ENCODE measurements around the gene CAMK1D. TPM values are rescaled to one million over a fixed set of nuclear protein-coding genes. Genes with fewer than 3 reads are reported as not detected.
A peak's percentile ranks its signal among the peaks of the same experiment; 100 is the strongest.

Gene CAMK1D
- total RNA-seq, 1 donor from 2014 or later: 1.8 TPM

DNA sequence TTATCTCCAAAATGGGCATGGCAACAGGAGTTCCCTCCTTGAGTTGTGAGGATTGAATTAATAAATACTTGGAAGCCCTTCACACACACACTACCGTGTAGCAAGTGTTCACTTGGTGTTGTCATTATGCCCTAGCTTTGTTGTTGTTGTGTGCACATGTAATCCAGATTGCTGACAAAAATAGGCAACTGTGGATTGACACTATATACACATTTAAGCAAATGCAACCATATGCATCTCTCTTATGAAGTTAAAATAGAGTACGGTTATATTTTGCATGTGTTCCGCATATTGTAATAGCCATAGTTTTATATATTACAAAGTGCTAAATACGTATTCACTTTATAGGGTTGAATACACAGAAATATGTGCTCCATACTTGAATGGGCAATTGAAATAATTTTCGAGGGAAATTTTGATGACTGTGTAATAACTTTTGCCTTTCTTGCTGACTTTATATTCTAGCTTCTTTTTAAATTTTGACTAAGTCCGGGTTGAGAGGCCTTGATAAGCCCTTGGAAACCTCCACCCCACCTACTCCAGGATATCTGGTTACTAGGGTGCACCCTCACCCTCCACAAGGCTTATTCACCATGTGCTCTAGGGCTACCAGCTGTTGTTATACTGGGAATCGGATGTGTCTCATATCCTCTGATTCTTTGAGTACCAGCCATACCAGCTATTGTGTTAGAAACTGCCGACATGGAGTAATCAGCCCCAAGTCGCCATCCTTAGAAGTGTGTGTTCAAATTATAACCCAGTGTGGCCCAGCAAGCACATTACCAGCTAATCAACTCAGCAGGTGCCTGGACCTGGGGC lies 265.0 kb downstream of the CAMK1D start:
- Histone ChIP-seq H3K36me3 (ENCODE audit: control insufficient read depth, insufficient read depth, low read length) (no peaks in the 10 kb centered on the region), H3K4me3 (ENCODE audit: low read depth, low read length) (no peak overlapping the region), H3K27me3 (ENCODE audit: control insufficient read depth, insufficient read depth, low read length) (no peaks in the 10 kb centered on the region)
- DNase-seq (ENCODE audit: low read depth) (no peak), FAIRE-seq (no peak)
- no peak for TF ChIP-seq CTCF (IDR thresholded peaks at IDR 0.05; ENCODE audit: insufficient read depth, low read length, severe bottlenecking)

DNA sequence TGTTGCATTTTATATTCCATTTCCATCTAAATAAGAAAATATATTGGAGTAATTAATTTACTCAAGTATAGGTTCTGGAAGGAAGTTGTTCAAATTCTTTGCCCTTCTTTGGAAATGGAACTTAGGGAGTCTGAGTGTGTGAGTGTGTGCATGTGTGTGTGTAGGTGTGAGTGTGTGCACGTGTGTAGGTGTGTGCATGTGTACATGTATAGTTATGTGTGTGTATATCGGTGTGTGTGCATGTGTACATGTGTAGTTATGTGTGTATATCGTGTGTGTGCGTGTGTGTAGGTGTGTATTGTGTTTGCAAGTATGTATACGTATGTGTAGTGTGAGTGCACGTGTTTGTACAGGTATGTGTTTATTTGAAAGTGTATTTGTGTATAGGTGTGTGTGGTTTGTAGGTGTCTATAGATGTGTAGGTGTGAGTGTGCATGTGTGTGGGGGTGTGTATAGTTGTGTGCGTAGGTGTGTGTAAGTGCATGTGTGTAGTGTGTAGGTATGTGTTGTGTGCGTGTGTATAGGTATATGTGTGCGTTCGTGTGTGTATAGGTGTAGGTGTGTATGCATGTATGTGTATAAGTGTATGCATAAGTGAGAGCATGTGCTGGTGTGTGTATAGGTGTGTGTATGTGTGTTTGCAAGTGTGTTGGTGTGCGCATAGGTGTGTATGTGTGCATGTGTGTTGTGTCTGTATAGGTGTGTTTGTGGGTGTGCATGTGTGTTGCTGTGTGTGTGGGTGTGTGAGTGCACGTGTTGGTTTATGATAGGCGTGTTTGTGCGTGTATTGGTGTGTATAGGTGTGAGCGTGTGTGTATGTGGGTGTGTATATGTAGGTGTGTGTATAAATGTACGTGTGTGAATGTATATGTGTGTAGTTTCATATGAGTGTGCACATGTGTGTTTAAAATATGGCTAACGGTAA lies 266.2 kb downstream of the CAMK1D start:
- no peaks in the 10 kb centered on the region for H3K36me3 ChIP-seq (ENCODE audit: control insufficient read depth, insufficient read depth, low read length)
- FAIRE-seq (peak; percentile 79), DNase-seq (ENCODE audit: low read depth) (no peak)
- no peak for TF ChIP-seq CTCF (IDR thresholded peaks at IDR 0.05; ENCODE audit: insufficient read depth, low read length, severe bottlenecking)
- no peaks in the 10 kb centered on the region for H3K27me3 ChIP-seq (ENCODE audit: control insufficient read depth, insufficient read depth, low read length)
- no peak overlapping the region for H3K4me3 ChIP-seq (ENCODE audit: low read depth, low read length)

DNA sequence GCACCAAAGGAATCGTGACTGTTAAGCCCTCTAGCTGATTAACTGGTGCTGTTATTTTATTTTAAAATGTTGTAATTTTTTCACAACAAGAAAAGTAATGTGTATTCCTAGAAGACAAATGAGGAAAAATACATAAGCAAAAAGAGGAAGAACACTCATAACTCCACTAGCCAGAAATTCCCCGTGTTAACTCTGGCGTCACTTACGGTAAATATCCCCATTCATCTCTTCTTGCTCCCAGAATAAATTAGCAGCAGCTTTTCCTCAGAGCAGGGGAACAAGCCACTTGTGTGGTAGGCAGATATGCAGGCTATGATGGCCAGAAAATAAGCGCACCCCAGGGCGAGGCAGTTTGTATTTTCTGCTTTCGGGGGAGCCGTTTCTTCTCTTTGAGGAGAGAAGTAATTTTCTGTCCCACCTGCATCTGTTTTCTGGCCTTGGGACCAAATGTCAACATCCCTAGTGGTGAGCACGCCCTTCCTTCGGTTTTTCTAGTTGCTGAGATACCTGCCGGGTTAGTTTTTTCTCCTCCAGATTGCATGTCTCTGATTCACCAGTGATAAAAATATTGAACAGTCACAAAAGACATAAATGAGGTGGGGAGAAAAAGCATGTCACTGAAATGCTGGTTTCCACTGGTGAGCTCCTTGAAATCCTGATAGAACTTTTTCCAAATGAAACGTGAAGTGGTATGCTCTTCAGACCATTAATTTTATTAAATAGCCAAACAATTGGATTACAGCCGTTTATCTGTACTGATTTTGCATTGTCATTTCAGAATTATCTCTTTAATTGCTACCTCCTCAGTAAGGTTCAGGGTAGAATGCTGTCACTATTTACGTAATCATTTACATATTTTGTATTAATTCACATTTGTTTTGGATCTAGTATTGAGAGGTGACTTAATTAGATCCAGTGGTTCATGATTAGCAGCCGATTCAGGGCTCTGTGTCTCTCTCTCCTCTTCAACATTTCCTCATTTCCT lies 268.1 kb downstream of the CAMK1D start:
- no peak for TF ChIP-seq CTCF (IDR thresholded peaks at IDR 0.05; ENCODE audit: insufficient read depth, low read length, severe bottlenecking)
- H3K4me3 ChIP-seq (ENCODE audit: low read depth, low read length): no peak overlapping the region
- no peak for FAIRE-seq
- H3K36me3 ChIP-seq (ENCODE audit: control insufficient read depth, insufficient read depth, low read length): no peaks in the 10 kb centered on the region
- DNase-seq (ENCODE audit: low read depth): peak; percentile 56
- H3K27me3 ChIP-seq (ENCODE audit: control insufficient read depth, insufficient read depth, low read length): no peaks in the 10 kb centered on the region

GRCh38 chr10:12622016-12622415 lies 272.7 kb downstream of the CAMK1D start:
- TF ChIP-seq CTCF (IDR thresholded peaks at IDR 0.05; ENCODE audit: insufficient read depth, low read length, severe bottlenecking): no peak
- Histone ChIP-seq H3K27me3 (ENCODE audit: control insufficient read depth, insufficient read depth, low read length) (no peaks in the 10 kb centered on the region), H3K4me3 (ENCODE audit: low read depth, low read length) (no peak overlapping the region), H3K36me3 (ENCODE audit: control insufficient read depth, insufficient read depth, low read length) (no peaks in the 10 kb centered on the region)
- FAIRE-seq (no peak), DNase-seq (ENCODE audit: low read depth) (no peak)

- H3K27me3 ChIP-seq (ENCODE audit: control insufficient read depth, insufficient read depth, low read length): no peaks in the 10 kb centered on the region
- no peak for TF ChIP-seq CTCF (IDR thresholded peaks at IDR 0.05; ENCODE audit: insufficient read depth, low read length, severe bottlenecking)
- no peak for DNase-seq (ENCODE audit: low read depth)
- no peak overlapping the region for H3K4me3 ChIP-seq (ENCODE audit: low read depth, low read length)
- no peak for FAIRE-seq
- no peaks in the 10 kb centered on the region for H3K36me3 ChIP-seq (ENCODE audit: control insufficient read depth, insufficient read depth, low read length)
Measured at GRCh38 chr10:12622691-12623090, 273.3 kb downstream of the CAMK1D start.

Data from bronchial epithelial cell (primary cell).